Endodermal cell (in vitro differentiated cells): Measurements from ENCODE around the gene LEFTY2. TPM values are rescaled to one million over a fixed set of nuclear protein-coding genes. Genes with fewer than 3 reads are reported as not detected.
A peak's percentile ranks its signal among the peaks of the same experiment; 100 is the strongest.

Source experiments
- DNase-seq: peaks from one replicate; pipeline ENCODE4 v3.0.0-alpha.2; 2017
- H3K27ac ChIP-seq: 2 replicates; pipeline ENCODE4 v1.5.1; 2013; ENCODE audit warnings: mild to moderate bottlenecking, low read depth, low read length, moderate library complexity
- H3K27me3 ChIP-seq: 2 replicates; pipeline ENCODE4 v1.6.1; 2013; ENCODE audit warnings: mild to moderate bottlenecking, low read length, moderate library complexity; ENCODE audit not compliant: insufficient read depth, control insufficient read depth, poor library complexity, severe bottlenecking
- H3K36me3 ChIP-seq: 2 replicates; pipeline ENCODE4 v1.7.0; 2013; ENCODE audit warnings: mild to moderate bottlenecking, low read length, moderate library complexity; ENCODE audit not compliant: control insufficient read depth, insufficient read depth
- H3K4me1 ChIP-seq: one replicate; pipeline ENCODE4 v1.7.0; 2013; ENCODE audit warnings: low read length; ENCODE audit not compliant: control insufficient read depth, insufficient read depth
- H3K4me3 ChIP-seq: 2 replicates; pipeline ENCODE4 v1.5.1; 2013; ENCODE audit warnings: mild to moderate bottlenecking, low read length, moderate library complexity
- H3K9ac ChIP-seq: 2 replicates; pipeline ENCODE4 v1.6.1; 2013; ENCODE audit warnings: mild to moderate bottlenecking, low read length, moderate library complexity; ENCODE audit not compliant: poor library complexity, severe bottlenecking; ENCODE audit errors: extremely low read depth
- H3K9me3 ChIP-seq: 2 replicates; pipeline ENCODE4 v1.6.1; 2013; ENCODE audit warnings: mild to moderate bottlenecking, low read length, moderate library complexity; ENCODE audit not compliant: control insufficient read depth
- H3K27ac Mint-ChIP-seq: 2 replicates; pipeline ENCODE4 v1.8.0; 2020; ENCODE audit warnings: mixed read lengths
- H3K27me3 Mint-ChIP-seq: 2 replicates; pipeline ENCODE4 v1.8.0; 2021; ENCODE audit warnings: mild to moderate bottlenecking, mixed read lengths; ENCODE audit not compliant: insufficient read depth
- H3K36me3 Mint-ChIP-seq: 2 replicates; pipeline ENCODE4 v1.8.0; 2020; ENCODE audit warnings: low read depth, mixed read lengths
- H3K4me1 Mint-ChIP-seq: 2 replicates; pipeline ENCODE4 v1.8.0; 2020; ENCODE audit warnings: mixed read lengths
- H3K4me3 Mint-ChIP-seq: 2 replicates; pipeline ENCODE4 v1.8.0; 2020; ENCODE audit warnings: mild to moderate bottlenecking, moderate library complexity, mixed read lengths
- H3K9me3 Mint-ChIP-seq: 2 replicates; pipeline ENCODE4 v1.8.0; 2020; ENCODE audit warnings: mild to moderate bottlenecking, mixed read lengths
- WGBS, 2 experiments: methylation state at CpG; one replicate each; pipeline versions ENCODE4 v1.1.5 to v1.1.7; 2013; ENCODE audit warnings: missing lambda C conversion rate in 2 of 2, mixed read lengths in 1 of 2; ENCODE audit not compliant: insufficient coverage in 1 of 2, insufficient read length in 1 of 2; 5-methylcytosine and 5-hydroxymethylcytosine counted together
- total RNA-seq, 2 donors: library from RNA; stranded (reverse); fragmentation: NEBNext Ultra II Directional in 1 of 2; extraction: Animal tissue kit (Norgen Biotek cat#: 25700) in 1 of 2; gene quantifications; 2 replicates in 1 of 2; 3 replicates in 1 of 2; pipeline ENCODE4 v1.2.1, GENCODE V29; 2021
- TF ChIP-seq, protein P1 (sequence below): fragments of 200-600 bp; sonication (generic); conservative IDR thresholded peaks from 2 replicates; pipeline ENCODE4 v1.5.0; 2021; ENCODE audit warnings: antibody characterized with exemption, mild to moderate bottlenecking

LEFTY2 gene
- total RNA-seq, 2 donors from 2014 or later, result 272 to 938 TPM

DNA sequence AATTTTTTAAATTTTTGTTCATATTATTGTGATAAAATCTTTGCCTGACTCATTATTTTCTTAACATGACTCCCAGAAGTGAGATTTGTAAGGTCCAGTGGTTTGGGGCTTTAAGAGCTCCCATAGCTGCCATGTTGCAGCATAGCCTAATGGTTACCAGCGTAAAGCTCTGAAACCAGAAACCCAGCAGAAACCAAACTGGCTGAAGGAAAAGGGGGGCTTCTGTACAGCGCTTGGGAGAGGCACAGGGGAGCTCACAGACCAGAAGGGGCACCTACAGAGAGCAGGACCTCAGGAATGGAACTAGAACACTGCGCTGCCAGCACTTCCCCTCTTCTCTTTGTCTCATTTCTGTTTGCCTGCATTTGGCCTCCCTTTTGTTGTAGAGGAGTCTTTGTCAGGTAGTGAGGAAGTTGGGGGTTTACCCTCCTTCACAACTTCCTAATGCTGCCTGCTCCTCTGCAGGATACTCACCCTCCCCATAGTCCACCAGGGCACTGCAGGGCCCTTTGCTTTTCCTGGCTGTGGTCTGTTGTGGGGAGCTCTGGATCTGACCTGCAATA is 14.4 kb downstream of the LEFTY2 start:
- Mint-ChIP-seq H3K4me3 (no peak overlapping the region), H3K4me1 (peaks cover 27% of the 10 kb centered on the region), H3K36me3 (peaks cover 8% of the 10 kb centered on the region), H3K27me3 (no peaks in the 10 kb centered on the region), H3K9me3 (no peaks in the 10 kb centered on the region), H3K27ac (no peak overlapping the region)
- WGBS, 2 experiments, result 88 to 93% methylated on average over 1 to 3 of the region's 3 CpGs
- Histone ChIP-seq H3K27ac (no peak overlapping the region), H3K4me3 (no peak overlapping the region), H3K9me3 (no peaks in the 10 kb centered on the region), H3K4me1 (peaks cover 7% of the 10 kb centered on the region), H3K27me3 (no peaks in the 10 kb centered on the region), H3K36me3 (peaks cover 15% of the 10 kb centered on the region), H3K9ac (no peak overlapping the region)
- TF ChIP-seq, protein P1, sequence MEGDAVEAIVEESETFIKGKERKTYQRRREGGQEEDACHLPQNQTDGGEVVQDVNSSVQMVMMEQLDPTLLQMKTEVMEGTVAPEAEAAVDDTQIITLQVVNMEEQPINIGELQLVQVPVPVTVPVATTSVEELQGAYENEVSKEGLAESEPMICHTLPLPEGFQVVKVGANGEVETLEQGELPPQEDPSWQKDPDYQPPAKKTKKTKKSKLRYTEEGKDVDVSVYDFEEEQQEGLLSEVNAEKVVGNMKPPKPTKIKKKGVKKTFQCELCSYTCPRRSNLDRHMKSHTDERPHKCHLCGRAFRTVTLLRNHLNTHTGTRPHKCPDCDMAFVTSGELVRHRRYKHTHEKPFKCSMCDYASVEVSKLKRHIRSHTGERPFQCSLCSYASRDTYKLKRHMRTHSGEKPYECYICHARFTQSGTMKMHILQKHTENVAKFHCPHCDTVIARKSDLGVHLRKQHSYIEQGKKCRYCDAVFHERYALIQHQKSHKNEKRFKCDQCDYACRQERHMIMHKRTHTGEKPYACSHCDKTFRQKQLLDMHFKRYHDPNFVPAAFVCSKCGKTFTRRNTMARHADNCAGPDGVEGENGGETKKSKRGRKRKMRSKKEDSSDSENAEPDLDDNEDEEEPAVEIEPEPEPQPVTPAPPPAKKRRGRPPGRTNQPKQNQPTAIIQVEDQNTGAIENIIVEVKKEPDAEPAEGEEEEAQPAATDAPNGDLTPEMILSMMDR, result no peak
- DNase-seq, result peak; percentile 44

DNA sequence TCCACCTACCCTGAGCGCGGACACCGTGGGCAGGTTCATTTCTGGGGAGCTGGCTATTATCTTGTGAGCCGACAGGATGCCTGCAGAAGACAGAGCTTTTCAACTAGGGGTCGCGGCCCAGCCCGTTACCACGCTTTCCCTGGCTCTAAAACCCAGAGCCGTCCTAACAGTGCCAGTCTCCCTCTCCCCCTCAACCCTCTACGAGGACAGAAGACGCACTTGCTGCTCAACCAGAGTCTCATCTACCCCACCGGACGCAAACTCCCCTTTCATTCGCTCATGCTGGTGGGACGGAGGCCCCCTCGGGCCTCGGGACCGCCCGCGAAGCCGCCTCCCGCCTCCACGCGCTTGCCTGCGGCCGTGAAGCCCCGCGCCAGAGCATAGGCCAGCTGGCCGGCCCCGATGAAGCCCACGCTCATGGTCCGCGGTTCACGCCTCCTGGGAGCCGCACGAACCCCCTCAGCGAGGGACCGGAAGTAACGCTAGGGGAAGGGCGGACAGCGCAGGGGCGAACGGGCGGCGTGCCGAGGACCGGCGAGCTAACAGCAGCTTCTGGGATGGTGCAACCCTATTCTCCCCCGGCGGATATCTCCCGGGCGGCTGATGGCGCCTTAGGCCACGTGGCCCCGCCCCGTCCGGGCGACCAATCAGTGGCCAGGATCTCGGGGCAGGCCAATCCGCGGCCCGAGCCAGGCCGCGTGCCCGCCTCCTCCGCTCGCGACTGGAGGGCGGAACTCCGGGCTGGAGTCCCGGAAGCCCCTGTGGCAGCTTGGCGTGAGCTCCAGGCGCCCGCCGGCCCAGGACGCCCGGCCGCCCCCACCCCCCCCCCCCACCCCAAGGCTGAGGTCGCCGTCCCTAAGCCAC is 17.1 kb downstream of the LEFTY2 start, which contains the start of gene PYCR2:
TSS of gene PYCR2 (minus strand) at position 559 of the 864 bp plus-strand sequence. CDS start at position 419, 140 bp downstream.
- Histone ChIP-seq H3K27me3 (no peaks in the 10 kb centered on the region), H3K4me1 (peaks cover 17% of the 10 kb centered on the region), H3K36me3 (peaks cover 42% of the 10 kb centered on the region), H3K4me3 (peak within 1 kb of the TSS; percentile 92), H3K9ac (peak within 1 kb of the TSS; percentile 85), H3K9me3 (no peaks in the 10 kb centered on the region), H3K27ac (peak within 1 kb of the TSS; percentile 90)
- H3K9me3 Mint-ChIP-seq, result no peaks in the 10 kb centered on the region
- H3K27ac Mint-ChIP-seq, result peak within 1 kb of the TSS; percentile 94
- no peaks in the 10 kb centered on the region for H3K27me3 Mint-ChIP-seq
- peaks cover 31% of the 10 kb centered on the region for H3K4me1 Mint-ChIP-seq
- H3K36me3 Mint-ChIP-seq, result peaks cover 34% of the 10 kb centered on the region
- DNase-seq, result peak; percentile 98
- WGBS, 2 experiments, result 1% methylated on average over 34 to 77 of the region's 80 CpGs
- TF ChIP-seq, protein P1, result no peak
- H3K4me3 Mint-ChIP-seq, result peak within 1 kb of the TSS; percentile 95

DNA sequence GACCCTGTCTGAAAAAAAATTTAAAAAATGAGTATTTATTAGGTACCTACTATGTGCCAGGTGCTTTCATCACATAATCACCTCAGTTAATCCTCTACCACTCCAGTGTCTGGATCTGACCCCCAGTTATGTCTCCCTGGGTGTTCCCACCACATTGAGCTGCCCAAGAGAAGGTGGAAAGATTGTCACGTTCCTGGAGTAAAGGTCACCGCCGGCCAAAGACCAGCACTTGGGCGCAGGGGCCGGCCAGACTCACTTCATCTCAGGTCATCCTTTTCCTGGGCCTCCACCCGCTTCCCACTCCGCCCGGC is 17.7 kb downstream of the LEFTY2 start:
- WGBS, 2 experiments, result 9 to 12% methylated on average over 7 to 8 of the region's 8 CpGs

More for the DNA sequence above, 17.7 kb downstream of the LEFTY2 start:
- Mint-ChIP-seq H3K27me3 (no peaks in the 10 kb centered on the region), H3K36me3 (peaks cover 39% of the 10 kb centered on the region), H3K4me1 (peaks cover 28% of the 10 kb centered on the region), H3K4me3 (peak overlapping the region; percentile 95), H3K9me3 (no peaks in the 10 kb centered on the region), H3K27ac (peak overlapping the region; percentile 94)
- H3K9me3 ChIP-seq, result no peaks in the 10 kb centered on the region
- peak overlapping the region; percentile 90 for H3K27ac ChIP-seq
- TF ChIP-seq, protein P1, result no peak
- no peak for DNase-seq
- H3K9ac ChIP-seq, result peak overlapping the region; percentile 85
- peak overlapping the region; percentile 92 for H3K4me3 ChIP-seq
- H3K36me3 ChIP-seq, result peaks cover 47% of the 10 kb centered on the region
- H3K27me3 ChIP-seq, result no peaks in the 10 kb centered on the region
- peaks cover 17% of the 10 kb centered on the region for H3K4me1 ChIP-seq
